Karpas-422 (cell line): ENCODE measurements around the gene SLC52A1. TPM values are rescaled to one million over a fixed set of nuclear protein-coding genes. Genes with fewer than 3 reads are reported as not detected.

Source experiments
- DNase-seq: peaks from one replicate; pipeline ENCODE4 v3.0.0-alpha.2; 2015
- H2AFZ ChIP-seq: fragments of 200-600 bp; sonication (generic); 2 replicates; pipeline ENCODE4 v1.6.1; 2014; ENCODE audit warnings: antibody characterized with exemption, low read length, mixed read lengths
- H3K27ac ChIP-seq: fragments of 200-600 bp; sonication (generic); 2 replicates; pipeline ENCODE4 v1.5.1; 2014; ENCODE audit warnings: mild to moderate bottlenecking, low read length, moderate library complexity
- H3K27me3 ChIP-seq: fragments of 200-600 bp; sonication (generic); 2 replicates; pipeline ENCODE4 v1.6.1; 2014; ENCODE audit warnings: low read length, mixed read lengths
- H3K36me3 ChIP-seq: fragments of 200-600 bp; sonication (generic); 2 replicates; pipeline ENCODE4 v1.6.1; 2014; ENCODE audit warnings: low read length, mixed read lengths; ENCODE audit not compliant: insufficient read depth
- H3K4me1 ChIP-seq: fragments of 200-600 bp; sonication (generic); 2 replicates; pipeline ENCODE4 v1.6.1; 2014; ENCODE audit warnings: mild to moderate bottlenecking, low read length, mixed read lengths
- H3K4me2 ChIP-seq: fragments of 200-600 bp; sonication (generic); 2 replicates; pipeline ENCODE4 v1.6.1; 2014; ENCODE audit warnings: low read length, low read depth, mild to moderate bottlenecking; ENCODE audit not compliant: poor library complexity, severe bottlenecking
- H3K4me3 ChIP-seq: fragments of 200-600 bp; sonication (generic); 2 replicates; pipeline ENCODE4 v1.5.1; 2014; ENCODE audit warnings: mild to moderate bottlenecking, antibody characterized with exemption, low read length, mixed read lengths
- H3K79me2 ChIP-seq: fragments of 200-600 bp; sonication (generic); 2 replicates; pipeline ENCODE4 v1.6.1; 2014; ENCODE audit warnings: mild to moderate bottlenecking, low read length, mixed read lengths
- H3K9ac ChIP-seq: fragments of 200-600 bp; sonication (generic); 2 replicates; pipeline ENCODE4 v1.6.0; 2014; ENCODE audit warnings: low read length
- H3K9me2 ChIP-seq: fragments of 200-600 bp; sonication (generic), shearing (Covaris generic); replicated peaks from 2 replicates; pipeline ENCODE4 v1.6.0; 2014; ENCODE audit warnings: mild to moderate bottlenecking, low read length, moderate library complexity; ENCODE audit not compliant: insufficient read depth
- H3K9me3 ChIP-seq: fragments of 300-700, 200-600 bp; sonication (generic); 2 replicates; pipeline ENCODE4 v1.6.1; 2014; ENCODE audit warnings: low read length, mixed read lengths
- H4K20me1 ChIP-seq: fragments of 200-600 bp; sonication (generic); 2 replicates; pipeline ENCODE4 v1.6.1; 2014; ENCODE audit warnings: mild to moderate bottlenecking, antibody characterized with exemption, low read length, low read depth; ENCODE audit not compliant: insufficient read depth
- total RNA-seq: library from RNA; depleted of rRNA; stranded (reverse); fragments of >200 nt; shearing (Covaris generic); gene quantifications from 2 replicates; pipeline ENCODE4 v1.2.3, GENCODE V29; 2014; ENCODE audit warnings: low replicate concordance

SLC52A1 gene
- total RNA-seq, 1 experiment from 2014 or later, result not detected

GRCh38 chr17:5027299-5027698 is 7.9 kb downstream of the SLC52A1 start:
- H3K4me1 ChIP-seq, result peaks cover 4% of the 10 kb centered on the region
- no peak overlapping the region for H3K9ac ChIP-seq
- no peaks in the 10 kb centered on the region for H3K79me2 ChIP-seq
- no peak overlapping the region for H2AFZ ChIP-seq
- no peaks in the 10 kb centered on the region for H3K36me3 ChIP-seq
- H3K9me2 ChIP-seq, result no peaks in the 10 kb centered on the region
- no peak overlapping the region for H3K27ac ChIP-seq
- no peak for DNase-seq
- H4K20me1 ChIP-seq, result no peaks in the 10 kb centered on the region
- no peaks in the 10 kb centered on the region for H3K9me3 ChIP-seq
- H3K4me2 ChIP-seq, result no peak overlapping the region
- no peak overlapping the region for H3K4me3 ChIP-seq
- H3K27me3 ChIP-seq, result no peaks in the 10 kb centered on the region

DNA sequence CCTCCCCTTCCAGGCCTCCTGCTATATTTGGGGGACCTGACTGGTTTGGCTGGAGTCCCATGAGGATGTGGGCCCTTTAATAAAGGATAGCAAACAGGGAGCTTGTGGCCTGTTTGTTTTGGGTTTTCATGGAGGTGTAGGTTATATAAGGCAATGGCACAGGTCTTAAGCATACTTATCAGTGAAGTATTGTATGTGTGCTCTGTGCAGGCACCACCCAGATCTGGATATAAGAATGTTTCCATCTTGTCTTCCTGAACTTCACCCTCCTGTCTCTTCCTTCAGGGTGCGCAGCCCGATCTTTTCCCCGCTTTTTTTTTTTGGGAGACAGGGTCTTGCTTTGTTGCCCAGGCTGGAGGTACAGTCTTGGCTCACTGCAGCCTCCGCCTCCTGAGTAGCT is 10.6 kb downstream of the SLC52A1 start:
- H2AFZ ChIP-seq, result no peak overlapping the region
- no peaks in the 10 kb centered on the region for H3K4me1 ChIP-seq
- no peak for DNase-seq
- no peak overlapping the region for H3K4me2 ChIP-seq
- no peaks in the 10 kb centered on the region for H4K20me1 ChIP-seq
- H3K27me3 ChIP-seq, result no peaks in the 10 kb centered on the region
- no peaks in the 10 kb centered on the region for H3K79me2 ChIP-seq
- H3K4me3 ChIP-seq, result no peak overlapping the region
- no peak overlapping the region for H3K9ac ChIP-seq
- no peaks in the 10 kb centered on the region for H3K9me2 ChIP-seq
- H3K27ac ChIP-seq, result no peak overlapping the region
- H3K36me3 ChIP-seq, result peaks cover 4% of the 10 kb centered on the region; the same call in 1 of the 2 replicates
- H3K9me3 ChIP-seq, result no peaks in the 10 kb centered on the region

GRCh38 chr17:5023588-5024147 is 11.6 kb downstream of the SLC52A1 start:
- Histone ChIP-seq H3K36me3 (peaks cover 4% of the 10 kb centered on the region; the same call in 1 of the 2 replicates), H3K27ac (no peak overlapping the region), H3K9me2 (no peaks in the 10 kb centered on the region), H4K20me1 (no peaks in the 10 kb centered on the region), H3K79me2 (no peaks in the 10 kb centered on the region), H3K4me2 (no peak overlapping the region), H3K4me1 (no peaks in the 10 kb centered on the region), H3K27me3 (no peaks in the 10 kb centered on the region), H3K9ac (no peak overlapping the region), H3K4me3 (no peak overlapping the region), H2AFZ (no peak overlapping the region), H3K9me3 (no peaks in the 10 kb centered on the region)
- DNase-seq, result no peak

DNA sequence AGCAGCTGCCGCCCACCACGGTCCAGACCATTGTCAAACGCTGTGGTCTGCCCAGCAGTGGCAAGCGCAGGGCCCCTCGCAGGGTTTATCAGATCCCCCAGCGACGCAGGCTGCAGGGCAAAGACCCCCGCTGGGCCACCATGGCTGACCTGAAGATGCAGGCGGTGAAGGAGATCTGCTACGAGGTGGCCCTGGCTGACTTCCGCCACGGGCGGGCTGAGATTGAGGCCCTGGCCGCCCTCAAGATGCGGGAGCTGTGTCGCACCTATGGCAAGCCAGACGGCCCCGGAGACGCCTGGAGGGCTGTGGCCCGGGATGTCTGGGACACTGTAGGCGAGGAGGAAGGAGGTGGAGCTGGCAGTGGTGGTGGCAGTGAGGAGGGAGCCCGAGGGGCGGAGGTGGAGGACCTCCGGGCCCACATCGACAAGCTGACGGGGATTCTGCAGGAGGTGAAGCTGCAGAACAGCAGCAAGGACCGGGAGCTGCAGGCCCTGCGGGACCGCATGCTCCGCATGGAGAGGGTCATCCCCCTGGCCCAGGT is 13.0 kb downstream of the SLC52A1 start:
- no peak for DNase-seq
- Histone ChIP-seq H2AFZ (no peak overlapping the region), H4K20me1 (no peaks in the 10 kb centered on the region), H3K79me2 (no peaks in the 10 kb centered on the region), H3K27ac (no peak overlapping the region), H3K27me3 (no peaks in the 10 kb centered on the region), H3K36me3 (peaks cover 4% of the 10 kb centered on the region; the same call in 1 of the 2 replicates), H3K9ac (no peak overlapping the region), H3K4me1 (peaks cover 7% of the 10 kb centered on the region), H3K9me2 (no peaks in the 10 kb centered on the region), H3K4me3 (no peak overlapping the region), H3K4me2 (no peak overlapping the region), H3K9me3 (no peaks in the 10 kb centered on the region)

GRCh38 chr17:5020502-5021023 is 14.7 kb downstream of the SLC52A1 start:
- H3K9me2 ChIP-seq, result no peaks in the 10 kb centered on the region
- peaks cover 4% of the 10 kb centered on the region; the same call in 1 of the 2 replicates for H3K36me3 ChIP-seq
- H3K9me3 ChIP-seq, result no peaks in the 10 kb centered on the region
- no peak overlapping the region for H3K4me2 ChIP-seq
- no peaks in the 10 kb centered on the region for H3K27me3 ChIP-seq
- no peak overlapping the region for H3K9ac ChIP-seq
- H3K79me2 ChIP-seq, result no peaks in the 10 kb centered on the region
- no peak for DNase-seq
- H3K4me3 ChIP-seq, result no peak overlapping the region
- H3K27ac ChIP-seq, result no peak overlapping the region
- no peaks in the 10 kb centered on the region for H4K20me1 ChIP-seq
- peaks cover 21% of the 10 kb centered on the region for H3K4me1 ChIP-seq
- no peak overlapping the region for H2AFZ ChIP-seq

DNA sequence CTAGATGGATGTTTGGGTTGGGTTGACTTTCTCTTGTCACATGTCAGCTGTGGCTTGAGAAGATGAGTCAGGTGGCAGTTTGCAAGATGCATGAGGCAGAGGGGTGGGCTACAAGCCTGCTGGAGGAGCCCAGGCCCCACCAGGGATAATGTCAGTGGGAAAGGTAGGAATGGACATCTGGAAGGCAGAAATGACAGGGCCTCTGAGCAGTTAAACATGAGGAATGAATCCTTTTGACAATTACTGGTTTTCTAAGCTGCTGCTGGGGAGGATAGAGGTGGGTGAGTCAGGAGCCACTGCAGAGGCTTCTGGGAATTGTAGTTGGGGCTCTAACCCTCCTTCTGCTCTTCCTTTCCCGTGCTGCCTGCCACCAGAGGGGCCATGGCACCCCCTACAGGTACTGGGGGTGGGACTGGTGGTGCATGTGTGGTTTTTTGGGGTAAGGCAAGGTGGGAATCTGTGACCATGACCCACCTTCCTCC is 15.7 kb downstream of the SLC52A1 start:
- Histone ChIP-seq H2AFZ (no peak overlapping the region), H3K79me2 (no peaks in the 10 kb centered on the region), H3K4me3 (no peak overlapping the region), H3K27ac (no peak overlapping the region), H4K20me1 (no peaks in the 10 kb centered on the region), H3K4me1 (peaks cover 21% of the 10 kb centered on the region), H3K4me2 (no peak overlapping the region), H3K9ac (no peak overlapping the region), H3K9me2 (no peaks in the 10 kb centered on the region), H3K36me3 (peaks cover 8% of the 10 kb centered on the region; the same call in 1 of the 2 replicates), H3K9me3 (no peaks in the 10 kb centered on the region), H3K27me3 (no peaks in the 10 kb centered on the region)
- peak; percentile 81 for DNase-seq

GRCh38 chr17:5014357-5014756 is 20.9 kb downstream of the SLC52A1 start:
- no peak overlapping the region for H3K4me3 ChIP-seq
- H3K36me3 ChIP-seq, result 0 out of 2 replicates have a peak, but pooled peaks cover 3% of the 10 kb centered on the region
- no peaks in the 10 kb centered on the region for H3K27me3 ChIP-seq
- no peak overlapping the region for H3K9ac ChIP-seq
- H3K27ac ChIP-seq, result no peak overlapping the region
- no peaks in the 10 kb centered on the region for H3K9me3 ChIP-seq
- H3K79me2 ChIP-seq, result no peaks in the 10 kb centered on the region
- no peak overlapping the region for H3K4me2 ChIP-seq
- no peak overlapping the region for H2AFZ ChIP-seq
- no peak for DNase-seq
- H4K20me1 ChIP-seq, result no peaks in the 10 kb centered on the region
- no peaks in the 10 kb centered on the region for H3K9me2 ChIP-seq
- peaks cover 21% of the 10 kb centered on the region for H3K4me1 ChIP-seq

DNA sequence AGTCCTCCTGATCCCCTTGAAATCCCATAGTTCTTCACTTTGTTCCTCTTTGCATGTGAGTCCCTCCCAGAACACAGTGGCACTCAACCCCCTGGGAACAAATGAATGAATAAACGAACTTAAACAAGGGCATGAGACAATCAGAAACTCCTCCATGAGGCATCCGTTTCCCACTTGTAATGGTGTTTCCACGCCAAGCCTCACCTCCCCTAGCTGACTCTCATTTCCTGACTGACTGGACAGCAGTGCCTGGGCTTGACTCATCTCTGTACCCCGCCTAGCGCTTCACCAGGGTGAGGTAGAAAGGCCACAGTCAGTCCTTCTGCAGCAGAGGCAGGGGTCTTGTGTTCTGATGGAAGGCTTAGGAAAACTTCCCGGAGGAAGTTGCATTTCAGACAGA is 23.3 kb downstream of the SLC52A1 start:
- no peaks in the 10 kb centered on the region for H4K20me1 ChIP-seq
- H3K27me3 ChIP-seq, result no peaks in the 10 kb centered on the region
- H3K4me3 ChIP-seq, result no peak overlapping the region
- no peak overlapping the region for H3K9ac ChIP-seq
- H3K9me3 ChIP-seq, result no peaks in the 10 kb centered on the region
- no peak for DNase-seq
- H2AFZ ChIP-seq, result no peak overlapping the region
- no peaks in the 10 kb centered on the region for H3K79me2 ChIP-seq
- H3K4me1 ChIP-seq, result peaks cover 11% of the 10 kb centered on the region
- H3K9me2 ChIP-seq, result no peaks in the 10 kb centered on the region
- no peak overlapping the region for H3K4me2 ChIP-seq
- peaks cover 7% of the 10 kb centered on the region for H3K36me3 ChIP-seq
- H3K27ac ChIP-seq, result no peak overlapping the region
